COR-L47 (cell line): ENCODE data around the gene BEND7.
"Not testable (repeated sequence)": the region's sequence is repeated elsewhere in the genome, so short reads cannot be mapped to it uniquely, and the experiment has no call there.

ENCODE experiments used
- DNase-seq: peaks from one replicate; lab custom pipeline; 2025; lab: John Stamatoyannopoulos, UW

BEND7 gene

GRCh38 chr10:13420532-13421307 is 108.1 kb downstream of the BEND7 start:
- DNase-seq, result no peak

GRCh38 chr10:13417459-13418126 is 111.2 kb downstream of the BEND7 start:
- no peak for DNase-seq

- DNase-seq, result no peak
These were observed 112.1 kb downstream of the BEND7 start for GRCh38 chr10:13416760-13417159.

- DNase-seq, result no peak
These were observed 114.0 kb downstream of the BEND7 start for GRCh38 chr10:13414855-13415254.

- no peak for DNase-seq
These were observed 114.7 kb downstream of the BEND7 start for GRCh38 chr10:13414137-13414536.

GRCh38 chr10:13412894-13413293 is 115.9 kb downstream of the BEND7 start:
- DNase-seq, result no peak

GRCh38 chr10:13404791-13405190 is 124.0 kb downstream of the BEND7 start:
- peak; percentile 31 for DNase-seq

- DNase-seq, result no peak
These were observed 124.5 kb downstream of the BEND7 start for GRCh38 chr10:13404305-13404759.

- DNase-seq, result not testable (repeated sequence)
These were observed 125.4 kb downstream of the BEND7 start for GRCh38 chr10:13403426-13403825.

- no peak for DNase-seq
These were observed 126.8 kb downstream of the BEND7 start for GRCh38 chr10:13402021-13402420.

GRCh38 chr10:13401142-13401541 is 127.7 kb downstream of the BEND7 start:
- DNase-seq, result no peak

- no peak for DNase-seq
These were observed 128.4 kb downstream of the BEND7 start for GRCh38 chr10:13400196-13400965.

- no peak for DNase-seq
These were observed 129.1 kb downstream of the BEND7 start for GRCh38 chr10:13399752-13400151.

- DNase-seq, result no peak
These were observed 129.6 kb downstream of the BEND7 start for GRCh38 chr10:13399236-13399635.

- DNase-seq, result no peak
These were observed 131.8 kb downstream of the BEND7 start for GRCh38 chr10:13397052-13397451.

- DNase-seq, result no peak
These were observed 132.4 kb downstream of the BEND7 start for GRCh38 chr10:13396369-13396768.

- DNase-seq, result no peak
These were observed 133.3 kb downstream of the BEND7 start for GRCh38 chr10:13395540-13395939.

GRCh38 chr10:13393640-13394039 is 135.2 kb downstream of the BEND7 start:
- DNase-seq, result no peak

GRCh38 chr10:13392701-13393100 is 136.1 kb downstream of the BEND7 start:
- no peak for DNase-seq
